Measurements from ENCODE around the gene LYSMD2.

DNA sequence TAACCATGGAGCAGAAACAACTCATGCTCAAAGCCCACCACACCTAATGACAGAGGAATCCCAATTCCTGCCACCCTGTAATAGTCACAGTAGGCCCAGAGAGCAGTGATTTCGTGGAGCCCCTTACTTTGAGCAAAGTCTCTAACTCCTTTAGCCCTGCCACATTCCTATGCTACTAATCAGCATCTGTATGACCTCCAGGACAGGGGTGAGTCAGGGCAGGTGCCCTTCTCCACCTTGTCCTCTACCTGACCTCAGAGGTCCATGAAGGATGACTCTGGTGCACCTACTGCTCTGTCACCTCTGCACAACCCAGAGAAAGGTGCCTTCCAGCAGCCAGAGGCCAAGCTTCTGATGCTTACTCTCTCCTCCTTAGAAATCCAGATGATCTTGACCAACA is 62.2 kb downstream of the LYSMD2 start:
- no peak for TF ChIP-seq NCOA2 (IDR thresholded peaks at IDR 0.05; ENCODE audit: partially characterized antibody in 2 of 2)
- no peak for TF ChIP-seq ZBTB1 (CRISPR knock-in tag; IDR thresholded peaks at IDR 0.05; ENCODE audit: borderline replicate concordance, low read depth)
- no peak for TF ChIP-seq RAD51 (IDR thresholded peaks at IDR 0.05; ENCODE audit: borderline replicate concordance, low read depth)
- TF ChIP-seq POLR2AphosphoS5 (IDR thresholded peaks at IDR 0.05; ENCODE audit: control insufficient read depth, insufficient read depth, low read depth, low read length) = no peak
- no peak for TF ChIP-seq POLR2A (conservative IDR thresholded peaks at IDR 0.05)
- no peak for TF ChIP-seq ZNF644 (tag; IDR thresholded peaks at IDR 0.05; ENCODE audit: low read depth)
- TF ChIP-seq, protein P1, sequence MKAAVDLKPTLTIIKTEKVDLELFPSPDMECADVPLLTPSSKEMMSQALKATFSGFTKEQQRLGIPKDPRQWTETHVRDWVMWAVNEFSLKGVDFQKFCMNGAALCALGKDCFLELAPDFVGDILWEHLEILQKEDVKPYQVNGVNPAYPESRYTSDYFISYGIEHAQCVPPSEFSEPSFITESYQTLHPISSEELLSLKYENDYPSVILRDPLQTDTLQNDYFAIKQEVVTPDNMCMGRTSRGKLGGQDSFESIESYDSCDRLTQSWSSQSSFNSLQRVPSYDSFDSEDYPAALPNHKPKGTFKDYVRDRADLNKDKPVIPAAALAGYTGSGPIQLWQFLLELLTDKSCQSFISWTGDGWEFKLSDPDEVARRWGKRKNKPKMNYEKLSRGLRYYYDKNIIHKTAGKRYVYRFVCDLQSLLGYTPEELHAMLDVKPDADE (conservative IDR thresholded peaks at IDR 0.05; ENCODE audit: control insufficient read depth, low read depth, low read length) = no peak
- TF ChIP-seq, protein P2, sequence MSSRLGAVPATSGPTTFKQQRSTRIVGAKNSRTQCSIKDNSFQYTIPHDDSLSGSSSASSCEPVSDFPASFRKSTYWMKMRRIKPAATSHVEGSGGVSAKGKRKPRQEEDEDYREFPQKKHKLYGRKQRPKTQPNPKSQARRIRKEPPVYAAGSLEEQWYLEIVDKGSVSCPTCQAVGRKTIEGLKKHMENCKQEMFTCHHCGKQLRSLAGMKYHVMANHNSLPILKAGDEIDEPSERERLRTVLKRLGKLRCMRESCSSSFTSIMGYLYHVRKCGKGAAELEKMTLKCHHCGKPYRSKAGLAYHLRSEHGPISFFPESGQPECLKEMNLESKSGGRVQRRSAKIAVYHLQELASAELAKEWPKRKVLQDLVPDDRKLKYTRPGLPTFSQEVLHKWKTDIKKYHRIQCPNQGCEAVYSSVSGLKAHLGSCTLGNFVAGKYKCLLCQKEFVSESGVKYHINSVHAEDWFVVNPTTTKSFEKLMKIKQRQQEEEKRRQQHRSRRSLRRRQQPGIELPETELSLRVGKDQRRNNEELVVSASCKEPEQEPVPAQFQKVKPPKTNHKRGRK (tag; IDR thresholded peaks at IDR 0.05) = no peak
- no peak for TF ChIP-seq ZBTB17 (CRISPR knock-in tag; IDR thresholded peaks at IDR 0.05)
- TF ChIP-seq ZNF253 (CRISPR knock-in tag; conservative IDR thresholded peaks at IDR 0.05) = no peak

Measured in K562 (cell line).